NCI-H1436 treated with DMSO at 0.1 percent for 48 hours (cell line): ENCODE results near the gene PRKAB1.

Experiments used
- DNase-seq: peaks from one replicate; lab custom pipeline; 2025; lab: John Stamatoyannopoulos, UW

Gene PRKAB1

GRCh38 chr12:119712721-119713120 is 44.8 kb downstream of the PRKAB1 start:
- DNase-seq = no peak

DNA sequence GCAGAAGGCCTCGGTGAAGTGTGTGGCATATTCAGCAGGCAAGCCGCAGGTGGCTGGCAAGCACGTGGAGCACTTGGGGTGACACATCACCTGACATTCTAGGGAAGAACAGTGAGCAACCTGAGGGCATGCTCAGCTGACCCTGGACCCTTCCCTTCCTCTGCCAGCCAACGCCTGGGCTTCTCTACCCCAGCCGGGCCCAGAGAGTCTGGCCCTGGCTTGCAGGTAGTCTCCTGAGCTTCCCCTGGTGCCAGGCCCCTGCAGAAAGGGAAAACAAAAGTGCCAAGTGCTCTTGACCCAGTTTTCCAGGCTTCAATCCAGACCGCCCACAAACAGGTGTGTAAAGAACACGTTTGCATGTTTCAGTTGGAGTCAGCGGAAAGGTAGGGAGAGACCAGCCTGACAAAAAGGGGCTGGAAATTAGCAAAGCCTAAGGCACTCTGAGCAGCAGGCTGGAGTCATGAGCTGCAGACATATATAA is 45.7 kb downstream of the PRKAB1 start:
- no peak for DNase-seq

DNA sequence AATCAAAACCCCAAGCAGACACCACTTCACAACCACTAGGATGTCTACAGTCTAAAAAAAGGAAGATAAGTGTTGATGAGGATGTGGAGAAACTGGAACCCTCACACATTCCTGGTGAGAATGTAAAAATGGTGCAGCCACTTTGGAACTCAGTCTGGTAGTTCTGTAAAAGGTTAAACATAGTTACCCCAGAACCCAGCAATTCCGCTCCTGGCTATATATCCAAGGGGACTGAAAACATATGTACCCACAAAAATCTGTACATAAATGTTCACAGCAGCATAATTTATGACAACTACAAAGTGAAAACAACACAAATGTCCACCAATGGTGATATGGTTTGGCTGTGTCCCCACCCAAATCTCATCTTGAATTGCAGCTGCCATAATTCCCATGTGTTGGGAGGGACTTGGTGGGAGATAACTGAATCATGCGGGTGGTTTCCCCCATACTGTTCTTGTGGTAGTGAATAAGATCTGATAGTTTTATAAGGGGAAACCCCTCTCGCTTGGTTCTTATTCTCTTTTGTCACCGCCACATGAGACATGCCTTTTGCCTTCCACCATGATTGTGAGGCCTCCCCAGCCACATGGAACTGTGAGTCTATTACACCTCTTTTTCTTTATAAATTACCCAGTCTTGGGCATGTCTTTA is 46.8 kb downstream of the PRKAB1 start:
- no peak for DNase-seq

GRCh38 chr12:119715268-119715620 is 47.3 kb downstream of the PRKAB1 start:
- DNase-seq = no peak

DNA sequence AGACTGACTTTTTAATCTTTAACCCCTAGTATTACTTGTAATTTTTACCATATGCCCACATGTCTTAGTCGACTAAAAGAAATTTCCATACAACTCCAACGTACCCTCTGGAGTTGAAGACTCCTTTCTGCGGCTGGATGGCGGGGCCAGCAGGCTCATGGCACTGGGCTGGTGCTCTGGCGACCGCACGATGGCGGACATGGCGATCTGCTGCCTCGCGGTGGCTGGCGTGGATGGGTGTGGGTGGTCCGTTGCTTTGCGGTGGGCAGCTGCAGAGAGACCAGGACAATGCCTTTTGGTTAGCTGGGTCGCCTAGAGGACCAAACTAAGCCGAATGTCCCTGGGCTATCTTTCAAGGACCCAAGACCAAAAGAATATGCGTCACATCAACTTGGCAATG is 50.2 kb downstream of the PRKAB1 start:
- no peak for DNase-seq

- DNase-seq = no peak
These were observed 52.4 kb downstream of the PRKAB1 start for GRCh38 chr12:119720349-119720748.

- DNase-seq = no peak
These were observed 53.4 kb downstream of the PRKAB1 start for GRCh38 chr12:119721306-119721705.

GRCh38 chr12:119725523-119725922 is 57.6 kb downstream of the PRKAB1 start:
- no peak for DNase-seq

GRCh38 chr12:119727600-119728443 is 59.9 kb downstream of the PRKAB1 start:
- DNase-seq = no peak

DNA sequence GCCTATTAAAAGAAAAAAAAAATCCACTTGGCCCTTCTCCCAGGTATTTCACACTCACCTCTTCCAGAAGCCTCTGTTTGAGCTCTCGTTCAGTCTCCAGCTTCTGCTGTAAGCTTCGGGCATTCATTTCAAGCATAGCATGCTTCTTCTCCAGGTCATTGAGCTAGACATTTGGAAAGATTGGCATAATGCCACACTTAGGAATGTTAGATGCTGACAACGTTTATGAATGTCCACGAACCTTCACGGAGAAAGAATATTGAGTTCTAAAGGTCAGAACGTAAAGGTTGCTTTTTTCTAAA is 60.5 kb downstream of the PRKAB1 start:
- DNase-seq = no peak

DNA sequence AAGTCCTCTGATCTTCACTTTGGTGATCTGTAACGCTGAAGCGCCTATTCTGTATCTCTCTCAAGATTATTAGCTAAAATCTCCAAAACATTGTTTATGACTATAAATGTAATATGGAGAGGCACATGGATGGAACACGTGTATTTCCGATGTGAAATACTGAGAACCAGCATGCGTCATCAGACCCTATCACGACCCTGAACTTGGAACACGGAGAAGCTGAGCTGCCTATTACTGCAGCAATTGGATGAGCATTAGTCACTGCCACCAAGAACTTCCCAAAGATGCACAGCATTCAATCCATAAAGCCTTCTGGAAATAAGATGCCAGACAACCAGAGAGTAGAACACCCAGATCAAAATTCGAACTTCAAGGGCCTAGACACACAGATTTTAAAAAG is 61.9 kb downstream of the PRKAB1 start:
- DNase-seq = no peak

DNA sequence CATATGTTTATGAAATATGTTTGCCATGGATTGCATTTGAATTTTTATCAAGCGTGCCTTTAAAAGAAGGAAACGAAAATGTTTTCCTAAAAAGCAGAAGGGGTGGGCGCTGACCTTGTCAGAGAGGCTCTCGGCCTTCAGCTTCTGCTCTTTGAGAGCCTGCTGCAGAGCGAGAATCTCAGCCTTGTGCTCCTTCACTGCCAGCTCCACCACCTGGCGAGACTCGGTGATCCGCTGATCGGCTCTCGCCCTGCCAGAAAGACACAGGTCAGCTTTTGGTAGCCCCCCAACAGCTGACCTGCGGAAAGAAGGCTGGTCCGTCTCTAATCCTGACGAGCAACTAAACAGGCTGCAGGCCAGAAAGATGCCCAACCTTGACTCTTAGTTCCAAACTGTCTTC is 62.4 kb downstream of the PRKAB1 start:
- DNase-seq = no peak
